HG02970 (cell line): ENCODE measurements around the gene LPAR6.

ENCODE experiments used
- ATAC-seq: cut with Tn5 transposase; IDR thresholded peaks from one replicate; pipeline ENCODE4 v1.9.1; 2021; ENCODE audit warnings: mild to moderate bottlenecking, moderate library complexity, moderate number of reproducible peaks; ENCODE audit not compliant: unreplicated experiment, low FRiP score

Gene LPAR6

GRCh38 chr13:48383384-48383783, 29.5 kb downstream of the LPAR6 start:
- ATAC-seq, result no peak

DNA sequence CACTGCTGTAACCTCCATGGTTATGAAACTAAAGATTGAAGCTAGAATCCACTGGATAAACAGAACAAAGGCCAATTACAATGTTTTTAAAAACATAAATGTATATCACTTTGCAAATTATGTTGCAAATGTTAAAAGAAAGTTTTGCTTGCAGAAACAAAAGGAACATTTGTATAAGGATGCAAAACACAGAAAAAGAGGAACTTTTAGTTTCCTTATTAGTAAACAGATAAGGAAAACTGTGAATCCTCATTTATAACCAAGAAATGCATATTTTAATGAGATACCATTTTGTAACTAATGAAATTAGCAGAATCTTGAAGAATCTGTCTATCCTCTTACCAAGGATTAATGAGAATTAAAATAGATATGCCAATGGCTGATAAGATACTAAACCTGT, 32.3 kb downstream of the LPAR6 start:
- no peak for ATAC-seq

DNA sequence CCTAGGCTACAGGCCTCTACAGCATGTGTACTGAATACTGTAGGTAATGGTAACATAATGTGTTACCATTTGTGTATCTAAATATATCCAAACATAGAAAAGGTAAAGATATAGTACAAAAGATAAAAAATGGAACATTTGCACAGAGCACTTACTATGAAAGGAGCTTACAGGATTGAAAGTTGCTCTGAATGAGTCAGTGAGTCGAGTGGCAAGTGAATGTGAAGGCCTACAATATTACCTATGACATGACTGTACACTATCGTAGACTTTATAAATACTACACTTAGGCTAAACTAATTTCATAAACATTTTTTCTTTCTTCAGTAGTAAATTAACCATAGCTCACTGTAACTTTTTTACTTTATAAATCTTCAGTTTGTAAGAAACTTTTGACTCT, 35.1 kb downstream of the LPAR6 start:
- ATAC-seq, result no peak

- ATAC-seq, result no peak
These were observed 42.1 kb downstream of the LPAR6 start for GRCh38 chr13:48370815-48371214.

GRCh38 chr13:48369988-48370387, 42.9 kb downstream of the LPAR6 start:
- ATAC-seq, result no peak
